ENCODE measurements around the gene DIDO1. TPM values are rescaled to one million over a fixed set of nuclear protein-coding genes. Genes with fewer than 3 reads are reported as not detected.

DIDO1 gene
- total and polyA plus RNA-seq, 9 of the 15 experiments (the other 6 are each of a cell fraction or from before 2014, with no cell fraction given): 4.4 to 46.8 (median 31.2) TPM

DNA sequence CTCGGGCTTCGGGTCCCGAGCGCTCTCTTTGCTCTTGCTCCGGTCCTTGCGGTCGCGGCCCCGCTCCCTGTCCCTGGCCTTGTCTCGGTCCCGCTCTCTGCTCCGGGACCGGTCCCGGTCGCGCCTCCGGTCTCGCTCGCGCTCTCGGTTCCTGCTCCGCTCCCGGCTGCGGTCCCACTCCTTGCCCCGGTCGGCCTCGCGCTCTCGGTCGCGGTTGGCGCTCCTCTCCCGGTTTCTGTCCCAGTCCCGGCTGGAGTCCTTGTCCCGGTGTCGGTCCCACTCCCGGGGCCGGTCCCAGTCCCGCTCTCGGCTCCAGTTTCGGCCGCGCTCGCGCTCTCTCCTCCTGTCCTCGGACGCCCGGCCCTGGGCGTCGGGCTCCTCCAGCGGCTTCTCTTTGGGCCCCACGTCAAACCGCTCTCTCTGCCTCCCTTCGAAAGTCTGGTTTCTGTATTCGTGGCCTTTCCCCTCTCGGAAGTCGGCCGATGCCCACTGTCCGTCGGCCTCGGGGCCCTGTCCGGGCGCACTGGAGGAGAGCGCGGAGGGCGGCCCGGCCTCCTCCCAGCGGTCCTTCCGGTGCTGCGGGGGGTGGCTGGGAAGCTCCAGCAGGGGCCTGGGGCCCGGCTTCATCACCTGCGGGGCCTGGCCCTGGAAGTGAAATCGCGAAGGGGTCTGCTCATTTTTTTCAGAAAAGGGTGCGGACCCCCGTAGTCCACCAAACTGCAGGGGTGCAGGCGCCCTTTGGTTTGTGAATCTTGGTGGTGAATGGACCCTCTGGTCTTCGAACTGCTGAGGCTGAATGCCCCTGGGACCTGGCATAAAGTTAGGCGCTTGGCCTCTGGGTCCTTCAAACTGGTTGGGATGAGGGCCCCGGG, 46.8 kb downstream of the DIDO1 start:
- Histone ChIP-seq H4K20me1 (replicated peaks; ENCODE audit: control insufficient read depth, insufficient read depth, low read length) (no peaks in the 10 kb centered on the region), H3K79me2 (ENCODE audit: control insufficient read depth, insufficient read depth, low read length) (no peaks in the 10 kb centered on the region), H3K4me1 (replicated peaks in 1 of 2; ENCODE audit: control insufficient read depth in 2 of 2, insufficient read depth in 2 of 2, low read length in 2 of 2) (peaks cover 14 to 54% of the 10 kb centered on the region in 2 experiments), H3K9me3 (replicated peaks; ENCODE audit: control insufficient read depth, insufficient read depth, low read depth, low read length) (no peaks in the 10 kb centered on the region), H3K9ac (ENCODE audit: insufficient read depth in 1 of 2, low read depth in 2 of 2, low read length in 2 of 2) (peak overlapping the region in 1 of 2 experiments; percentile 8; a peak in 1 of 4 replicates), H3K9me1 (ENCODE audit: control insufficient read depth, insufficient read depth, low read length) (no peaks in the 10 kb centered on the region), H3K4me2 (ENCODE audit: insufficient read depth, low read length) (no peak overlapping the region), H3K27ac (ENCODE audit: extremely low read depth, low read depth, low read length) (no peak overlapping the region; the same call in 2 of the 3 replicates), H3K27me3 (ENCODE audit: control insufficient read depth in 2 of 2, insufficient read depth in 2 of 2, low read length in 2 of 2) (no peaks in the 10 kb centered on the region), H2AFZ (ENCODE audit: low read depth, low read length) (no peak overlapping the region), H3K4me3 (no peak overlapping the region), H3K36me3 (ENCODE audit: control insufficient read depth, insufficient read depth, low read length) (peaks cover 21% of the 10 kb centered on the region; the same call in 1 of the 3 replicates)
- in situ Hi-C loops (cut with MboI) (no loop called here), intact Hi-C loops (cut with micrococcal nuclease) (loop anchor here (10.0 kb wide), 1 partner anchor 55 kb away; no protein-coding TSS in a partner anchor)
- DNase-seq (ENCODE audit: extremely low read depth in 1 of 4, low spot score in 3 of 4): no peak
- no peak for FAIRE-seq
- BruUV-seq (replicated peaks): no TSS peak
- TF ChIP-seq ZBTB33 (CRISPR knock-in tag; IDR thresholded peaks at IDR 0.05) (peak; percentile 79), POLR2G (IDR thresholded peaks at IDR 0.05; ENCODE audit: low read depth, low read length) (peak; percentile 33; the same call in 1 of the 2 replicates), GABPB1 (CRISPR knock-in tag; IDR thresholded peaks at IDR 0.05) (no peak), PCBP1 (IDR thresholded peaks at IDR 0.05; ENCODE audit: low read depth, low read length, poor library complexity, severe bottlenecking) (peak; percentile 59)
- ATAC-seq: no peak
- ChIA-PET CTCF (ENCODE audit: low intra/inter-chr PET ratio) (interaction anchor here (0.7 kb wide), 1 partner anchor 14 kb away, joined by 4 read pairs; no protein-coding TSS in a partner anchor), POLR2A (interaction anchor here (0.6 to 1.5 kb wide), 2 partner anchors 10 to 55 kb away, joined by 3 to 5 read pairs; no protein-coding TSS in a partner anchor)
- 94% methylated on average over 20 of the region's 80 CpGs for WGBS (ENCODE audit: insufficient coverage, low coverage, missing lambda C conversion rate)

All from K562 (cell line).